ENCODE data around the gene CALY.

DNA sequence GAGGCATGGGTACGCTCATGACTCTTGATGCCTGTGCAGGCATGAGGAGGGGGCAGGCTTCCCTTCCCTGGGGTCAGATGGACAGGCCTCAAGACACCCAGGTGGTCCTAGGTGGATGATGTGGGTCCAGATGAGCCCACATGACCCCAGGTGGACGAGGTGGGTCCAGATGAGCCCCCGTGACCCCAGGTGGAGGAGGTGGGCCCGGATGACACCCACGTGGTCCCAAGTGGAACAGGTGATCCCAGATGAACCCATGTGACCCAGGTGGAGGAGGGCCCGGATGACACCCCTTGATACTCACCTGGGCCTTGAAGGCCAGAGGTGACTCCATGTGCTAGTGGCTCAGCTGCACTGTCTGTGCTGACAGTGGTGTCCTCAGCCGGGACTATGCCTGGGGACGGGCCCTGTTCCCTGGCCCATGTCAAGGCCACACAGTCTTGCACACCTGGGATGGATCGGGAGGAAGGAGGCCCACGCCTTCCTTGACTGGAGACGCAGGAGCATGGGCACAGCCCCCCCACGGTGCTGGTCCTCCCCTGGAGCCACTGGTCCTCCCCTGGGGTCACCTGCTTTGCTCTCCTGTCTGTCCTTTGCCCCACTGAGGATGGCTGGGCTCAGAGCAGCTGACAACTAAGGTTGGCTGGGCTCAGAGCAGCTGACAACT is 13.7 kb upstream of the CALY start:
- TF ChIP-seq, protein P1, sequence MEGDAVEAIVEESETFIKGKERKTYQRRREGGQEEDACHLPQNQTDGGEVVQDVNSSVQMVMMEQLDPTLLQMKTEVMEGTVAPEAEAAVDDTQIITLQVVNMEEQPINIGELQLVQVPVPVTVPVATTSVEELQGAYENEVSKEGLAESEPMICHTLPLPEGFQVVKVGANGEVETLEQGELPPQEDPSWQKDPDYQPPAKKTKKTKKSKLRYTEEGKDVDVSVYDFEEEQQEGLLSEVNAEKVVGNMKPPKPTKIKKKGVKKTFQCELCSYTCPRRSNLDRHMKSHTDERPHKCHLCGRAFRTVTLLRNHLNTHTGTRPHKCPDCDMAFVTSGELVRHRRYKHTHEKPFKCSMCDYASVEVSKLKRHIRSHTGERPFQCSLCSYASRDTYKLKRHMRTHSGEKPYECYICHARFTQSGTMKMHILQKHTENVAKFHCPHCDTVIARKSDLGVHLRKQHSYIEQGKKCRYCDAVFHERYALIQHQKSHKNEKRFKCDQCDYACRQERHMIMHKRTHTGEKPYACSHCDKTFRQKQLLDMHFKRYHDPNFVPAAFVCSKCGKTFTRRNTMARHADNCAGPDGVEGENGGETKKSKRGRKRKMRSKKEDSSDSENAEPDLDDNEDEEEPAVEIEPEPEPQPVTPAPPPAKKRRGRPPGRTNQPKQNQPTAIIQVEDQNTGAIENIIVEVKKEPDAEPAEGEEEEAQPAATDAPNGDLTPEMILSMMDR (IDR thresholded peaks at IDR 0.05; ENCODE audit: insufficient read depth, low read length, poor library complexity, severe bottlenecking), result no peak
- TF ChIP-seq EZH2phosphoT487 (conservative IDR thresholded peaks at IDR 0.05; ENCODE audit: low read length), result no peak
